ENCODE measurements around the gene LRP6. TPM values are rescaled to one million over a fixed set of nuclear protein-coding genes. Genes with fewer than 3 reads are reported as not detected.

The LRP6 gene
- total and polyA plus RNA-seq, 10 donors, result 0.63 to 14.9 (median 9.6) TPM

- Histone ChIP-seq H3K36me3 (no peaks in the 10 kb centered on the region), H3K9me3 (no peaks in the 10 kb centered on the region), H3K27me3 (replicated peaks in 1 of 7) (peaks cover 0 to 35% (median 0%) of the 10 kb centered on the region in 7 donors), H3K27ac (no peak overlapping the region), H3K4me1 (no peaks in the 10 kb centered on the region), H3K4me3 (no peak overlapping the region)
- 87 to 97% (median 91%) methylated on average over 9 of the region's 9 CpGs for WGBS, 5 donors
- intact Hi-C loops (cut with DNase I; ENCODE audit: low total_unique reads), result loop anchor here (10.0 kb wide), 1 partner anchor 236 kb away; no protein-coding TSS in a partner anchor
- TF ChIP-seq, protein P1, sequence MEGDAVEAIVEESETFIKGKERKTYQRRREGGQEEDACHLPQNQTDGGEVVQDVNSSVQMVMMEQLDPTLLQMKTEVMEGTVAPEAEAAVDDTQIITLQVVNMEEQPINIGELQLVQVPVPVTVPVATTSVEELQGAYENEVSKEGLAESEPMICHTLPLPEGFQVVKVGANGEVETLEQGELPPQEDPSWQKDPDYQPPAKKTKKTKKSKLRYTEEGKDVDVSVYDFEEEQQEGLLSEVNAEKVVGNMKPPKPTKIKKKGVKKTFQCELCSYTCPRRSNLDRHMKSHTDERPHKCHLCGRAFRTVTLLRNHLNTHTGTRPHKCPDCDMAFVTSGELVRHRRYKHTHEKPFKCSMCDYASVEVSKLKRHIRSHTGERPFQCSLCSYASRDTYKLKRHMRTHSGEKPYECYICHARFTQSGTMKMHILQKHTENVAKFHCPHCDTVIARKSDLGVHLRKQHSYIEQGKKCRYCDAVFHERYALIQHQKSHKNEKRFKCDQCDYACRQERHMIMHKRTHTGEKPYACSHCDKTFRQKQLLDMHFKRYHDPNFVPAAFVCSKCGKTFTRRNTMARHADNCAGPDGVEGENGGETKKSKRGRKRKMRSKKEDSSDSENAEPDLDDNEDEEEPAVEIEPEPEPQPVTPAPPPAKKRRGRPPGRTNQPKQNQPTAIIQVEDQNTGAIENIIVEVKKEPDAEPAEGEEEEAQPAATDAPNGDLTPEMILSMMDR (IDR thresholded peaks at IDR 0.05 in 8 of 11, conservative IDR thresholded peaks at IDR 0.05 in 3 of 11), result no peak
- TF ChIP-seq POLR2A (IDR thresholded peaks at IDR 0.05) (no peak), POLR2AphosphoS5 (IDR thresholded peaks at IDR 0.05) (no peak)
- no peak for DNase-seq
Measured at GRCh38 chr12:12088761-12089160, 178.1 kb downstream of the LRP6 start.

DNA sequence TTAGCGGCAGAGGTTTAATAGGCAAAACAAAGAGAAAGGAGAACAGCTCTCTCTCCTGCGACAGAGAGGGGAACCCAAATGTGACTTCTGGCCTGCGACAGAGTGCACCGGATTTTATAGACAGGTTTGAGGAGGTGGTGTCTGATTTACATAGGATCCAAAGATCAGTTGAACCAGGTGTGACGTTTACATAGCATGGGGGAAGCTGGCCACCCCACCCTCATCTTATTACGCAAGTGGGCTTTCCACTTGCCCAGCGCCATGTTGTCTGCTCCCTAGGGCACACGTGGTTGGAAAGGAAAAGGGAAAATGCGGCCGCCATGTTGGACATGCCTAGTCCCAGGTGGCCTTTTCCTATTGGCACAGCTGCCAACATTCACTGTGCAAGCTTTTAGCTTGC is 178.7 kb downstream of the LRP6 start:
- Histone ChIP-seq H3K9me3 (no peaks in the 10 kb centered on the region), H3K27ac (no peak overlapping the region), H3K4me3 (no peak overlapping the region), H3K36me3 (no peaks in the 10 kb centered on the region), H3K27me3 (replicated peaks in 1 of 7) (peaks cover 0 to 32% (median 0%) of the 10 kb centered on the region in 7 donors), H3K4me1 (no peaks in the 10 kb centered on the region)
- TF ChIP-seq, protein P1 (IDR thresholded peaks at IDR 0.05 in 8 of 11, conservative IDR thresholded peaks at IDR 0.05 in 3 of 11), result no peak
- no peak for TF ChIP-seq POLR2AphosphoS5 (IDR thresholded peaks at IDR 0.05)
- TF ChIP-seq POLR2A (IDR thresholded peaks at IDR 0.05), result no peak
- intact Hi-C loops (cut with DNase I; ENCODE audit: low total_unique reads), result loop anchor here (10.0 kb wide), 1 partner anchor 237 kb away; no protein-coding TSS in a partner anchor
- WGBS, 5 donors, result 80 to 98% (median 92%) methylated on average over 10 of the region's 10 CpGs
- DNase-seq, result no peak

GRCh38 chr12:12087693-12088034 is 179.2 kb downstream of the LRP6 start:
- TF ChIP-seq POLR2A (IDR thresholded peaks at IDR 0.05), result no peak
- TF ChIP-seq POLR2AphosphoS5 (IDR thresholded peaks at IDR 0.05), result no peak
- TF ChIP-seq, protein P1 (IDR thresholded peaks at IDR 0.05 in 8 of 11, conservative IDR thresholded peaks at IDR 0.05 in 3 of 11), result no peak
- intact Hi-C loops (cut with DNase I; ENCODE audit: low total_unique reads), result loop anchor here (10.0 kb wide), 1 partner anchor 237 kb away; no protein-coding TSS in a partner anchor
- Histone ChIP-seq H3K9me3 (no peaks in the 10 kb centered on the region), H3K27me3 (replicated peaks in 1 of 7) (peaks cover 0 to 28% (median 0%) of the 10 kb centered on the region in 7 donors), H3K4me3 (no peak overlapping the region), H3K4me1 (no peaks in the 10 kb centered on the region), H3K27ac (no peak overlapping the region), H3K36me3 (no peaks in the 10 kb centered on the region)
- 89 to 96% (median 95%) methylated on average over 2 of the region's 2 CpGs for WGBS, 5 donors
- DNase-seq, result no peak

GRCh38 chr12:12086973-12087692 is 179.7 kb downstream of the LRP6 start:
- H3K36me3 ChIP-seq, result no peaks in the 10 kb centered on the region
- no peak overlapping the region for H3K27ac ChIP-seq
- 85 to 94% (median 89%) methylated on average over 9 of the region's 9 CpGs for WGBS, 5 donors
- intact Hi-C loops (cut with DNase I; ENCODE audit: low total_unique reads), result loop anchor here (10.0 kb wide), 1 partner anchor 238 kb away; no protein-coding TSS in a partner anchor
- TF ChIP-seq POLR2AphosphoS5 (IDR thresholded peaks at IDR 0.05) (no peak), POLR2A (IDR thresholded peaks at IDR 0.05) (no peak)
- TF ChIP-seq, protein P1 (IDR thresholded peaks at IDR 0.05 in 8 of 11, conservative IDR thresholded peaks at IDR 0.05 in 3 of 11), result no peak
- peaks cover 0 to 2% (median 0%) of the 10 kb centered on the region in 6 donors for H3K4me1 ChIP-seq
- H3K9me3 ChIP-seq, result no peaks in the 10 kb centered on the region
- H3K27me3 ChIP-seq (replicated peaks in 1 of 7), result peaks cover 0 to 23% (median 0%) of the 10 kb centered on the region in 7 donors
- DNase-seq, result no peak
- no peak overlapping the region for H3K4me3 ChIP-seq
